HepG2 (cell line): ENCODE measurements around the gene STC2. TPM values are rescaled to one million over a fixed set of nuclear protein-coding genes. Genes with fewer than 3 reads are reported as not detected.

Source experiments
- CHCHD3 ChIP-seq: sonication (generic); formaldehyde crosslinking; IDR thresholded peaks from 2 replicates; pipeline ENCODE4 v1.8.0; 2022; ENCODE audit warnings: mild to moderate bottlenecking, missing genetic modification reagents, moderate library complexity
- IKZF1 ChIP-seq: fragments of 450-650 bp; IDR thresholded peaks from 2 replicates; pipeline ENCODE4 v1.7.1; 2016
- KLF13 ChIP-seq: sonication (generic); formaldehyde crosslinking; IDR thresholded peaks from 2 replicates; pipeline ENCODE4 v1.4.0; 2020; ENCODE audit warnings: mild to moderate bottlenecking, missing genetic modification reagents
- MED8 ChIP-seq: sonication (generic); formaldehyde crosslinking; IDR thresholded peaks from 2 replicates; pipeline ENCODE4 v1.8.1; 2023; ENCODE audit warnings: mild to moderate bottlenecking, missing genetic modification reagents; ENCODE audit not compliant: insufficient replicate concordance
- MIER2 ChIP-seq: IDR thresholded peaks from 2 replicates; pipeline ENCODE4 v1.6.1; 2016; ENCODE audit warnings: missing biosample characterization, missing genetic modification reagents
- MTA1 ChIP-seq: sonication (generic); formaldehyde crosslinking; IDR thresholded peaks from 2 replicates; pipeline ENCODE4 v1.4.0; 2020; ENCODE audit warnings: missing genetic modification reagents, mild to moderate bottlenecking, borderline replicate concordance
- NFIC ChIP-seq: IDR thresholded peaks from 2 replicates; pipeline ENCODE4 v1.6.1; 2012; ENCODE audit warnings: mild to moderate bottlenecking, low read length, inconsistent platforms
- NR3C1 ChIP-seq: sonication (generic); formaldehyde crosslinking; IDR thresholded peaks from 2 replicates; pipeline ENCODE4 v1.4.0; 2020; ENCODE audit warnings: missing genetic modification reagents
- POGZ ChIP-seq: sonication (generic); formaldehyde crosslinking; IDR thresholded peaks from 2 replicates; pipeline ENCODE4 v1.4.0; 2020; ENCODE audit warnings: mild to moderate bottlenecking, missing genetic modification reagents
- REPIN1 ChIP-seq: sonication (generic); formaldehyde crosslinking; IDR thresholded peaks from 2 replicates; pipeline ENCODE4 v1.8.0; 2022; ENCODE audit warnings: missing genetic modification reagents, low read depth, mild to moderate bottlenecking, borderline replicate concordance
- ZFP36L2 ChIP-seq: sonication (generic); formaldehyde crosslinking; IDR thresholded peaks from 2 replicates; pipeline ENCODE4 v1.4.0; 2020; ENCODE audit warnings: missing genetic modification reagents
- ZNF567 ChIP-seq: sonication (generic); formaldehyde crosslinking; IDR thresholded peaks from 2 replicates; pipeline ENCODE4 v1.8.1; 2023; ENCODE audit warnings: mild to moderate bottlenecking, missing genetic modification reagents, borderline replicate concordance
- ZNF605 ChIP-seq: sonication (generic); formaldehyde crosslinking; IDR thresholded peaks from 2 replicates; pipeline ENCODE4 v1.8.0; 2022; ENCODE audit warnings: mild to moderate bottlenecking, missing genetic modification reagents
- ZSCAN21 ChIP-seq: sonication (generic); formaldehyde crosslinking; IDR thresholded peaks from 2 replicates; pipeline ENCODE4 v1.8.0; 2022; ENCODE audit warnings: mild to moderate bottlenecking, missing genetic modification reagents, moderate library complexity, borderline replicate concordance
- polyA plus RNA-seq, 8 experiments: library from polyadenylated mRNA; depleted of rRNA in 3 of 8; stranded (reverse) in 7 of 8; unstranded in 1 of 8; fragments of >200 nt; fragmentation: Illumina TruSeq in 4 of 8; extraction: Trizol in 4 of 8; gene quantifications; 2 replicates each; pipeline versions ENCODE4 v1.2.1 to v1.2.3, GENCODE V29; 2011 to 2016; ENCODE audit warnings: low read depth in 4 of 8, missing spikeins in 1 of 8, mixed read lengths in 1 of 8; ENCODE audit not compliant: insufficient read depth in 1 of 8
- total RNA-seq, 5 experiments: library from RNA; depleted of rRNA; stranded (reverse); fragments of >200 nt; fragmentation: Illumina TruSeq; extraction: Trizol; gene quantifications; 2 replicates each; pipeline ENCODE4 v1.2.3, GENCODE V29; 2016; ENCODE audit warnings: low read depth in 1 of 5
- TF ChIP-seq, protein P1 (sequence below): sonication (generic); formaldehyde crosslinking; IDR thresholded peaks from 2 replicates; pipeline ENCODE4 v1.8.0; 2022; ENCODE audit warnings: missing genetic modification reagents, mild to moderate bottlenecking, inconsistent platforms, borderline replicate concordance
- TF ChIP-seq, protein P2 (sequence below): sonication (generic); formaldehyde crosslinking; IDR thresholded peaks from 2 replicates; pipeline ENCODE4 v1.4.0; 2020; ENCODE audit warnings: missing genetic modification reagents
- TF ChIP-seq, protein P3 (sequence below): sonication (generic); formaldehyde crosslinking; IDR thresholded peaks from 2 replicates; pipeline ENCODE4 v1.8.1; 2023; ENCODE audit warnings: mild to moderate bottlenecking, moderate library complexity, missing genetic modification reagents
- TF ChIP-seq, protein P4 (sequence below): sonication (generic); formaldehyde crosslinking; IDR thresholded peaks from 2 replicates; pipeline ENCODE4 v1.4.0; 2020; ENCODE audit warnings: mild to moderate bottlenecking, missing genetic modification reagents
- TF ChIP-seq, protein P5 (sequence below): IDR thresholded peaks from 2 replicates; pipeline ENCODE4 v1.4.0; 2020; ENCODE audit warnings: mild to moderate bottlenecking, missing genetic modification reagents
- TF ChIP-seq, protein P6 (sequence below): IDR thresholded peaks from 2 replicates; pipeline ENCODE4 v1.6.1; 2016; ENCODE audit warnings: missing genetic modification reagents, missing compliant biosample characterization

The STC2 gene
- total and polyA plus RNA-seq, 2 of the 13 experiments (the other 11 are each of a cell fraction or from before 2014, with no cell fraction given), result 27.1 to 69.2 TPM

DNA sequence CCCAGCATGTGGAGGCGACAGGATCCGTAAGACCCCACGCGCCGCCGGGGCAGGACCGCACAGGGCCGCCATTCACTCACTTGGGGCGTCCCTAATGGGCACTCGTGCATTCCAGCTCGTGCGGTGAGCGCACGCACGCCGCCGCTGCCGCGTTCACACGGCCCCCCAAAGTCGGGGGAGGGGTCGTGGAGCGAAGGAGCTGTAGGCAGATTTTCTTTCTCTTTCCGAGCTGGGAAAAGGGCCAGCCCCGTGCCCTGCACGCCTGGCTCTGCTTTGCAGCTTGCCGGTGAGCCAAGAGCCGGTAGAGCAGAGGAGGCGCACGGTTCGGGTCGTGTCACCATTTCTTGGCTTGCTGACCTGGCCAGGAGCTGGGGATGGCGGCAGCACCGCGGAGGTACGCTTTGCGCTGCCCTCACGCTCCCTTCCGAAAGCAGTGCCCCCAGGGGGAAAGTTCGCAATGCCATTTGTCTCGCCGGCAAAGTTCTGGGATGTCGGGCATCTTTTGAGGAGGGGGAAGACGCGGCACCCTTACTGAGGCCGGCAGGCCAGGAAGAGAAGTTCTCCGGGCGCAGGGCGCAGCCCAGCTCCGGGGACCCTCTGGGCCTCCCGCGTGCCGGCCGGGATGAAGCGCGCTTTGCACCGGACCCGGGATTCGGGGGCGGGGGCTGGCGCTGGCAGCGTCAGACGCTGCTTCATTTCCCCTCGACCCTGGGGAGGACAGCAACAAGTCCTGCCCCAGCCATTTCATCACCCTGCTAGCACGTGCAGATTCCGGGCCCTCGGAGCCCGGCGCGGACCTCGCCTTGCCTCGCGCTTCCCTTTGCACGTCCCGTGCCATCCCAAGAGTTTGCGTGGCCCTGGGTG lies 898 bp downstream of the STC2 start (continued):
- TF ChIP-seq NFIC, result no peak
- no peak for TF ChIP-seq KLF13 (CRISPR knock-in tag)
- TF ChIP-seq, protein P1, sequence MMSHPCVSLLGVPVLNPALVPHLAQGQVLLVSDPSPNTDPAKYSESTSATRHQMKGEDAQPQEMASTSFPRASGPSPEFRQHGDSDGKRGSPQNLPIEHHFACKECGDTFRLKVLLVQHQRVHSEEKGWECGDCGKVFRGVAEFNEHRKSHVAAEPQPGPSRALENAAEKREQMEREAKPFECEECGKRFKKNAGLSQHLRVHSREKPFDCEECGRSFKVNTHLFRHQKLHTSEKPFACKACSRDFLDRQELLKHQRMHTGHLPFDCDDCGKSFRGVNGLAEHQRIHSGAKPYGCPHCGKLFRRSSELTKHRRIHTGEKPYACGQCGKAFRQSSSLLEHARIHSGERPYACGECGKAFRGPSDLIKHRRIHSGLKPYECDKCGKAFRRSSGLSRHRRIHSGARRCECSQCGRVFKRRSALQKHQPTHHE (CRISPR knock-in tag), result no peak
- TF ChIP-seq MIER2 (CRISPR knock-in tag), result no peak
- TF ChIP-seq, protein P2, sequence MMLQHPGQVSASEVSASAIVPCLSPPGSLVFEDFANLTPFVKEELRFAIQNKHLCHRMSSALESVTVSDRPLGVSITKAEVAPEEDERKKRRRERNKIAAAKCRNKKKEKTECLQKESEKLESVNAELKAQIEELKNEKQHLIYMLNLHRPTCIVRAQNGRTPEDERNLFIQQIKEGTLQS, result no peak
- no peak for TF ChIP-seq ZFP36L2 (CRISPR knock-in tag)
- 0 out of 2 replicates have a peak, but pooled peaks have one; percentile 18 for TF ChIP-seq CHCHD3 (CRISPR knock-in tag)
- TF ChIP-seq IKZF1, result no peak
- TF ChIP-seq ZNF567 (CRISPR knock-in tag), result no peak
- TF ChIP-seq MTA1, result peak; percentile 7; the same call in 1 of the 2 replicates
- TF ChIP-seq ZNF605 (CRISPR knock-in tag), result no peak
- TF ChIP-seq, protein P3, sequence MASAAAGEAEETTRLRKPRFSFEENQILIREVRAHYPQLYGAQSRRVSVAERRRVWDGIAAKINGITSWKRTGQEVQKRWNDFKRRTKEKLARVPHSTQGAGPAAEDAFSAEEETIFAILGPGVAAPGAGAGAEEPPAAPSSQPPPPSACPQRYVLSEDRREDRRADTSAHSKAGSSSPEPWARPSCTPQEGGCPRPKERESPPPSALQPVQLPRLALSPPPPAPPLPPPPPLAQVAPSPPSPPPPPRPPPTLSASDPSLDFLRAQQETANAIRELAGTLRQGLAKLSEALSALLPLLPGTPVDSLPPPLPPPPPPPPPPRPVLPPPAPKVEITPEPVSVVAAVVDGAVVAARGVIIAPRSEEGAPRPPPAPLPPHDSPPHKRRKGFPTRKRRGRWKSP (CRISPR knock-in tag), result no peak
- TF ChIP-seq, protein P4, sequence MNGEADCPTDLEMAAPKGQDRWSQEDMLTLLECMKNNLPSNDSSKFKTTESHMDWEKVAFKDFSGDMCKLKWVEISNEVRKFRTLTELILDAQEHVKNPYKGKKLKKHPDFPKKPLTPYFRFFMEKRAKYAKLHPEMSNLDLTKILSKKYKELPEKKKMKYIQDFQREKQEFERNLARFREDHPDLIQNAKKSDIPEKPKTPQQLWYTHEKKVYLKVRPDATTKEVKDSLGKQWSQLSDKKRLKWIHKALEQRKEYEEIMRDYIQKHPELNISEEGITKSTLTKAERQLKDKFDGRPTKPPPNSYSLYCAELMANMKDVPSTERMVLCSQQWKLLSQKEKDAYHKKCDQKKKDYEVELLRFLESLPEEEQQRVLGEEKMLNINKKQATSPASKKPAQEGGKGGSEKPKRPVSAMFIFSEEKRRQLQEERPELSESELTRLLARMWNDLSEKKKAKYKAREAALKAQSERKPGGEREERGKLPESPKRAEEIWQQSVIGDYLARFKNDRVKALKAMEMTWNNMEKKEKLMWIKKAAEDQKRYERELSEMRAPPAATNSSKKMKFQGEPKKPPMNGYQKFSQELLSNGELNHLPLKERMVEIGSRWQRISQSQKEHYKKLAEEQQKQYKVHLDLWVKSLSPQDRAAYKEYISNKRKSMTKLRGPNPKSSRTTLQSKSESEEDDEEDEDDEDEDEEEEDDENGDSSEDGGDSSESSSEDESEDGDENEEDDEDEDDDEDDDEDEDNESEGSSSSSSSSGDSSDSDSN (CRISPR knock-in tag), result peak; percentile 0; the same call in 1 of the 2 replicates
- TF ChIP-seq ZSCAN21, result no peak
- TF ChIP-seq, protein P5, sequence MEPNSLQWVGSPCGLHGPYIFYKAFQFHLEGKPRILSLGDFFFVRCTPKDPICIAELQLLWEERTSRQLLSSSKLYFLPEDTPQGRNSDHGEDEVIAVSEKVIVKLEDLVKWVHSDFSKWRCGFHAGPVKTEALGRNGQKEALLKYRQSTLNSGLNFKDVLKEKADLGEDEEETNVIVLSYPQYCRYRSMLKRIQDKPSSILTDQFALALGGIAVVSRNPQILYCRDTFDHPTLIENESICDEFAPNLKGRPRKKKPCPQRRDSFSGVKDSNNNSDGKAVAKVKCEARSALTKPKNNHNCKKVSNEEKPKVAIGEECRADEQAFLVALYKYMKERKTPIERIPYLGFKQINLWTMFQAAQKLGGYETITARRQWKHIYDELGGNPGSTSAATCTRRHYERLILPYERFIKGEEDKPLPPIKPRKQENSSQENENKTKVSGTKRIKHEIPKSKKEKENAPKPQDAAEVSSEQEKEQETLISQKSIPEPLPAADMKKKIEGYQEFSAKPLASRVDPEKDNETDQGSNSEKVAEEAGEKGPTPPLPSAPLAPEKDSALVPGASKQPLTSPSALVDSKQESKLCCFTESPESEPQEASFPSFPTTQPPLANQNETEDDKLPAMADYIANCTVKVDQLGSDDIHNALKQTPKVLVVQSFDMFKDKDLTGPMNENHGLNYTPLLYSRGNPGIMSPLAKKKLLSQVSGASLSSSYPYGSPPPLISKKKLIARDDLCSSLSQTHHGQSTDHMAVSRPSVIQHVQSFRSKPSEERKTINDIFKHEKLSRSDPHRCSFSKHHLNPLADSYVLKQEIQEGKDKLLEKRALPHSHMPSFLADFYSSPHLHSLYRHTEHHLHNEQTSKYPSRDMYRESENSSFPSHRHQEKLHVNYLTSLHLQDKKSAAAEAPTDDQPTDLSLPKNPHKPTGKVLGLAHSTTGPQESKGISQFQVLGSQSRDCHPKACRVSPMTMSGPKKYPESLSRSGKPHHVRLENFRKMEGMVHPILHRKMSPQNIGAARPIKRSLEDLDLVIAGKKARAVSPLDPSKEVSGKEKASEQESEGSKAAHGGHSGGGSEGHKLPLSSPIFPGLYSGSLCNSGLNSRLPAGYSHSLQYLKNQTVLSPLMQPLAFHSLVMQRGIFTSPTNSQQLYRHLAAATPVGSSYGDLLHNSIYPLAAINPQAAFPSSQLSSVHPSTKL, result no peak
- TF ChIP-seq NR3C1 (CRISPR knock-in tag), result no peak
- TF ChIP-seq, protein P6, sequence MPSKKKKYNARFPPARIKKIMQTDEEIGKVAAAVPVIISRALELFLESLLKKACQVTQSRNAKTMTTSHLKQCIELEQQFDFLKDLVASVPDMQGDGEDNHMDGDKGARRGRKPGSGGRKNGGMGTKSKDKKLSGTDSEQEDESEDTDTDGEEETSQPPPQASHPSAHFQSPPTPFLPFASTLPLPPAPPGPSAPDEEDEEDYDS (CRISPR knock-in tag), result no peak
- no peak for TF ChIP-seq POGZ (CRISPR knock-in tag)
- TF ChIP-seq MED8, result peak; percentile 13
- no peak for TF ChIP-seq REPIN1
